HEK293 (cell line): ENCODE measurements around the gene GNB2.

ENCODE experiments used
- CTCF ChIA-PET: fragments of 350-600 bp; formaldehyde crosslinking; extraction: SDS; loops from one replicate; lab custom pipeline; 2021; ENCODE audit warnings: antibody characterized with exemption; lab: Yijun Ruan, JAX
- POLR2A ChIA-PET: fragments of 300-600 bp; formaldehyde crosslinking; extraction: SDS; loops from one replicate; lab custom pipeline; 2020; ENCODE audit warnings: antibody characterized with exemption, inconsistent platforms; lab: Yijun Ruan, JAX
- H3K27ac ChIP-seq: fragments of 200-500 bp; sonication (Bioruptor generic); 2 replicates; pipeline ENCODE4 v1.5.1; 2014; ENCODE audit warnings: low read depth, low read length, control low read depth, inconsistent platforms; ENCODE audit errors: extremely low read depth
- H3K36me3 ChIP-seq, 2 experiments: fragments of 200-500 bp in 1 of 2; sonication (Bioruptor generic) in 1 of 2; 1 replicate in 1 of 2; 2 replicates in 1 of 2; pipeline ENCODE4 v1.5.1; 2014 to 2017; ENCODE audit warnings: inconsistent platforms in 2 of 2, low read length in 2 of 2; ENCODE audit not compliant: control insufficient read depth in 2 of 2, insufficient read depth in 1 of 2
- H3K4me1 ChIP-seq: fragments of 200-500 bp; sonication (Bioruptor generic); 2 replicates; pipeline ENCODE4 v1.5.1; 2014; ENCODE audit warnings: mild to moderate bottlenecking, low read length, inconsistent platforms; ENCODE audit not compliant: control insufficient read depth, insufficient read depth
- H3K4me3 ChIP-seq: 2 replicates; pipeline ENCODE4 v1.5.1; 2011; ENCODE audit warnings: low read depth, mild to moderate bottlenecking, control low read depth, low read length, moderate library complexity
- H3K9me3 ChIP-seq: fragments of 200-500 bp; sonication (Bioruptor generic); 2 replicates; pipeline ENCODE4 v1.5.1; 2014; ENCODE audit warnings: low read depth, low read length, inconsistent platforms; ENCODE audit not compliant: control insufficient read depth, insufficient read depth
- GLI2 ChIP-seq: fragments of 450-650 bp; formaldehyde crosslinking; IDR thresholded peaks from 2 replicates; pipeline ENCODE4; 2017; ENCODE audit warnings: missing biosample characterization, missing genetic modification characterization, low read depth, borderline replicate concordance
- GLI4 ChIP-seq: fragments of 450-650 bp; formaldehyde crosslinking; IDR thresholded peaks from 2 replicates; pipeline ENCODE4 v1.5.1; 2016; ENCODE audit warnings: missing biosample characterization, missing genetic modification characterization
- GLIS1 ChIP-seq: fragments of 450-650 bp; formaldehyde crosslinking; IDR thresholded peaks from 2 replicates; pipeline ENCODE4 v1.5.1; 2016; ENCODE audit warnings: missing biosample characterization, missing genetic modification characterization
- KLF1 ChIP-seq: fragments of 450-650 bp; formaldehyde crosslinking; IDR thresholded peaks from 2 replicates; pipeline ENCODE4 v1.5.1; 2016; ENCODE audit warnings: missing biosample characterization, missing genetic modification characterization
- SALL2 ChIP-seq: fragments of 450-650 bp; formaldehyde crosslinking; IDR thresholded peaks from 2 replicates; pipeline ENCODE4 v1.5.0; 2017; ENCODE audit warnings: missing biosample characterization, mild to moderate bottlenecking, missing genetic modification characterization, borderline replicate concordance
- TSHZ1 ChIP-seq: fragments of 450-650 bp; formaldehyde crosslinking; IDR thresholded peaks from 2 replicates; pipeline ENCODE4 v1.5.1; 2016; ENCODE audit warnings: missing biosample characterization, missing genetic modification characterization, borderline replicate concordance
- ZBTB26 ChIP-seq: fragments of 450-650 bp; formaldehyde crosslinking; optimal IDR thresholded peaks from 2 replicates; pipeline ENCODE3; 2016; ENCODE audit warnings: missing biosample characterization, mild to moderate bottlenecking, missing genetic modification characterization
- ZBTB48 ChIP-seq: fragments of 450-650 bp; formaldehyde crosslinking; IDR thresholded peaks from 2 replicates; pipeline ENCODE4 v1.5.1; 2016; ENCODE audit warnings: missing biosample characterization, missing genetic modification characterization
- ZBTB8A ChIP-seq: fragments of 450-650 bp; formaldehyde crosslinking; IDR thresholded peaks from 2 replicates; pipeline ENCODE4 v1.5.1; 2016; ENCODE audit warnings: missing biosample characterization, missing genetic modification characterization
- ZIC2 ChIP-seq: fragments of 450-650 bp; formaldehyde crosslinking; IDR thresholded peaks from 2 replicates; pipeline ENCODE4 v1.5.1; 2016; ENCODE audit warnings: missing biosample characterization, missing genetic modification characterization
- ZNF132 ChIP-seq: fragments of 450-650 bp; formaldehyde crosslinking; IDR thresholded peaks from 2 replicates; pipeline ENCODE4 v1.5.1; 2017; ENCODE audit warnings: missing biosample characterization, missing genetic modification characterization, borderline replicate concordance
- ZNF157 ChIP-seq: fragments of 450-650 bp; formaldehyde crosslinking; IDR thresholded peaks from 2 replicates; pipeline ENCODE4 v1.5.1; 2016; ENCODE audit warnings: missing biosample characterization, missing genetic modification characterization
- ZNF169 ChIP-seq: fragments of 450-650 bp; formaldehyde crosslinking; IDR thresholded peaks from 2 replicates; pipeline ENCODE4 v1.5.1; 2016; ENCODE audit warnings: missing biosample characterization, missing genetic modification characterization
- ZNF175 ChIP-seq: fragments of 450-650 bp; formaldehyde crosslinking; IDR thresholded peaks from 2 replicates; pipeline ENCODE4 v1.5.1; 2016; ENCODE audit warnings: missing biosample characterization, missing genetic modification characterization
- ZNF184 ChIP-seq: fragments of 450-650 bp; IDR thresholded peaks from 2 replicates; pipeline ENCODE4 v1.5.1; 2018; ENCODE audit warnings: missing biosample characterization, mild to moderate bottlenecking, missing genetic modification characterization
- ZNF274 ChIP-seq, 2 experiments: fragments of 200-500 bp in 1 of 2; fragments of 450-650 bp in 1 of 2; sonication (Bioruptor generic) in 1 of 2; formaldehyde crosslinking in 1 of 2; IDR thresholded peaks; 2 replicates each; pipeline versions ENCODE4 v1.5.1 to v1.6.1; 2014 to 2016; ENCODE audit warnings: borderline replicate concordance in 1 of 2, inconsistent platforms in 1 of 2, low read length in 1 of 2, missing biosample characterization in 1 of 2, missing genetic modification characterization in 1 of 2
- ZNF341 ChIP-seq: fragments of 450-650 bp; formaldehyde crosslinking; IDR thresholded peaks from 2 replicates; pipeline ENCODE4; 2016; ENCODE audit warnings: low read depth, missing biosample characterization, missing genetic modification characterization
- ZNF354C ChIP-seq: fragments of 450-650 bp; formaldehyde crosslinking; IDR thresholded peaks from 2 replicates; pipeline ENCODE4 v1.5.1; 2016; ENCODE audit warnings: missing biosample characterization, missing genetic modification characterization, low read depth, borderline replicate concordance
- ZNF398 ChIP-seq: fragments of 450-650 bp; formaldehyde crosslinking; IDR thresholded peaks from 2 replicates; pipeline ENCODE4 v1.5.1; 2017; ENCODE audit warnings: missing biosample characterization, missing genetic modification characterization
- ZNF404 ChIP-seq: fragments of 450-650 bp; formaldehyde crosslinking; IDR thresholded peaks from 2 replicates; pipeline ENCODE4 v1.5.1; 2017; ENCODE audit warnings: missing biosample characterization, missing genetic modification characterization
- ZNF488 ChIP-seq: fragments of 450-650 bp; formaldehyde crosslinking; IDR thresholded peaks from 2 replicates; pipeline ENCODE4 v1.5.1; 2016; ENCODE audit warnings: missing biosample characterization, missing genetic modification characterization
- ZNF514 ChIP-seq: fragments of 450-650 bp; formaldehyde crosslinking; IDR thresholded peaks from 2 replicates; pipeline ENCODE4 v1.5.1; 2016; ENCODE audit warnings: missing biosample characterization, missing genetic modification characterization
- ZNF548 ChIP-seq: fragments of 450-650 bp; formaldehyde crosslinking; IDR thresholded peaks from 2 replicates; pipeline ENCODE4 v1.5.1; 2016; ENCODE audit warnings: missing biosample characterization, missing genetic modification characterization
- ZNF843 ChIP-seq: fragments of 450-650 bp; formaldehyde crosslinking; IDR thresholded peaks from 2 replicates; pipeline ENCODE4 v1.5.1; 2016; ENCODE audit warnings: missing biosample characterization, missing genetic modification characterization

The GNB2 gene

GRCh38 chr7:100675105-100675451 is 1.5 kb downstream of the GNB2 start:
- CTCF ChIA-PET = interaction anchor here (0.6 to 8.4 kb wide), 2 partner anchors 16 to 149 kb away, joined by 3 to 77 read pairs; no protein-coding TSS in a partner anchor

GRCh38 chr7:100675581-100676350 is 2.2 kb downstream of the GNB2 start:
- no peak overlapping the region; the same call in 1 of the 2 replicates for H3K27ac ChIP-seq
- H3K4me1 ChIP-seq = peaks cover 6% of the 10 kb centered on the region; the same call in 1 of the 2 replicates
- ChIA-PET CTCF (interaction anchor here (1.2 to 8.4 kb wide), 2 partner anchors 16 to 30 kb away, joined by 4 to 77 read pairs; partner anchors contain the start of gene POP7), POLR2A (interaction anchor here (3.8 kb wide), 1 partner anchor 90 kb away, joined by 26 read pairs; the partner anchor contains the start of genes FBXO24 and LRCH4)
- no peaks in the 10 kb centered on the region for H3K9me3 ChIP-seq
- peak overlapping the region; percentile 97 for H3K4me3 ChIP-seq
- H3K36me3 ChIP-seq = peaks cover 0 to 41% of the 10 kb centered on the region in 2 experiments; a peak in 2 of 3 replicates
- TF ChIP-seq ZNF169 (tag by site-specific recombination) (no peak), ZNF354C (no peak), ZNF184 (tag by site-specific recombination) (no peak), GLI2 (tag by site-specific recombination) (no peak), GLI4 (no peak), ZNF274 (IDR thresholded peaks at IDR 0.05; ENCODE audit: low read length) (no peak), ZNF274 (tag by site-specific recombination; IDR thresholded peaks at IDR 0.05; ENCODE audit: borderline replicate concordance) (no peak), SALL2 (tag by site-specific recombination) (no peak), ZNF548 (tag by site-specific recombination) (no peak), ZNF514 (tag by site-specific recombination) (no peak), ZNF341 (tag by site-specific recombination) (peak; percentile 89), ZNF157 (tag by site-specific recombination) (no peak), KLF1 (peak; percentile 89), ZNF175 (tag by site-specific recombination) (no peak), ZBTB48 (tag by site-specific recombination) (no peak), TSHZ1 (no peak)

More at GRCh38 chr7:100675105-100675451, 1.5 kb downstream of the GNB2 start:
- Histone ChIP-seq H3K27ac (peak overlapping the region; percentile 62; the same call in 1 of the 2 replicates), H3K4me1 (peaks cover 6% of the 10 kb centered on the region; the same call in 1 of the 2 replicates), H3K9me3 (no peaks in the 10 kb centered on the region), H3K4me3 (peak overlapping the region; percentile 97), H3K36me3 (peaks cover 0 to 34% of the 10 kb centered on the region in 2 experiments; a peak in 2 of 3 replicates)
- no peak for TF ChIP-seq ZNF398 (tag by site-specific recombination)
- no peak for TF ChIP-seq ZNF488 (tag by site-specific recombination)
- TF ChIP-seq GLIS1 (tag by site-specific recombination) = no peak
- 0 out of 2 replicates have a peak, but pooled peaks have one; percentile 19 for TF ChIP-seq ZIC2 (tag by site-specific recombination)
- no peak for TF ChIP-seq ZNF843
- TF ChIP-seq ZNF132 (tag by site-specific recombination) = no peak
- peak; percentile 36 for TF ChIP-seq ZBTB26 (tag by site-specific recombination)
- no peak for TF ChIP-seq ZNF404 (tag by site-specific recombination)
- TF ChIP-seq ZBTB8A = peak; percentile 11; the same call in 1 of the 2 replicates
- POLR2A ChIA-PET = interaction anchor here (1.5 to 3.8 kb wide), 2 partner anchors 90 to 200 kb away, joined by 3 to 26 read pairs; partner anchors contain the start of genes FBXO24, LRCH4 and SRRT
